ENCODE data around the gene CALR.
"Not testable (repeated sequence)": the region's sequence is repeated elsewhere in the genome, so short reads cannot be mapped to it uniquely, and the experiment has no call there.

Gene CALR

GRCh38 chr19:12937927-12938778 is at the start of gene CALR:
TSS of gene CALR (plus strand) at chr19:12938609. CDS start at chr19:12938680, 71 bp downstream.
- peak; percentile 100 for DNase-seq

GRCh38 chr19:12890299-12890786 is 48.1 kb upstream of the CALR start:
- not testable (repeated sequence) for DNase-seq

GRCh38 chr19:12890787-12891552 is 47.4 kb upstream of the CALR start, which contains the start of gene GCDH:
TSS of gene GCDH (plus strand) at chr19:12891160. CDS start at chr19:12891305, 145 bp downstream.
- peak; percentile 98 for DNase-seq

GRCh38 chr19:12891553-12892021 is 46.8 kb upstream of the CALR start:
- no peak for DNase-seq

GRCh38 chr19:12893582-12893981 is 44.8 kb upstream of the CALR start:
- no peak for DNase-seq

- no peak for DNase-seq
Observed at GRCh38 chr19:12896460-12896859, 41.9 kb upstream of the CALR start.

GRCh38 chr19:12899891-12900518 is 38.4 kb upstream of the CALR start:
- DNase-seq, result no peak

GRCh38 chr19:12907166-12907565 is 31.2 kb upstream of the CALR start:
- DNase-seq, result no peak

GRCh38 chr19:12912571-12912970 is 25.8 kb upstream of the CALR start:
- DNase-seq, result no peak

- no peak for DNase-seq
Observed at GRCh38 chr19:12913011-12913561, 25.3 kb upstream of the CALR start.

- peak; percentile 15 for DNase-seq
Observed at GRCh38 chr19:12913851-12914690, 24.3 kb upstream of the CALR start.

GRCh38 chr19:12915860-12916259 is 22.5 kb upstream of the CALR start:
- not testable (repeated sequence) for DNase-seq

- no peak for DNase-seq
Observed at GRCh38 chr19:12918253-12918652, 20.2 kb upstream of the CALR start.

- no peak for DNase-seq
Observed at GRCh38 chr19:12921047-12921446, 17.4 kb upstream of the CALR start.

- DNase-seq, result no peak
Observed at GRCh38 chr19:12922959-12923358, 15.4 kb upstream of the CALR start.

GRCh38 chr19:12924621-12925310 is 13.6 kb upstream of the CALR start:
- no peak for DNase-seq

- DNase-seq, result no peak
Observed at GRCh38 chr19:12930002-12930645, 8.3 kb upstream of the CALR start.

- DNase-seq, result no peak
Observed at GRCh38 chr19:12932392-12933286, 5.8 kb upstream of the CALR start.

GRCh38 chr19:12933287-12934072 is 4.9 kb upstream of the CALR start, which contains the start of gene FARSA:
TSS of gene FARSA (minus strand) at chr19:12933711. CDS start at chr19:12933696, 15 bp downstream.
- DNase-seq, result peak; percentile 89
